Upper lobe of left lung (tissue), 6 donors: Measurements from ENCODE around the gene GP1BA. TPM values are rescaled to one million over a fixed set of nuclear protein-coding genes. Genes with fewer than 3 reads are reported as not detected.

Experiments
- ATAC-seq, 2 donors: fragments of 200-7000 bp; cut with Tn5 transposase; one replicate each; pipeline ENCODE4 v1.9.1; 2022; ENCODE audit warnings: mild to moderate bottlenecking in 2 of 2, moderate library complexity in 2 of 2; ENCODE audit not compliant: low FRiP score in 2 of 2
- DNase-seq, 2 donors: peaks; one replicate each; pipeline ENCODE4 v3.0.0-alpha.2; 2019 to 2020
- H3K27ac ChIP-seq, 4 donors: fragments of 200-600 bp; sonication (generic); one replicate each; pipeline ENCODE4 v1.5.1; 2016 to 2019
- H3K27me3 ChIP-seq, 4 donors: fragments of 200-600 bp; sonication (generic); one replicate each; pipeline ENCODE4 v1.5.1; 2017 to 2019
- H3K36me3 ChIP-seq, 4 donors: fragments of 200-600 bp; sonication (generic); one replicate each; pipeline ENCODE4 v1.5.1; 2016 to 2019
- H3K4me1 ChIP-seq, 4 donors: fragments of 200-600 bp; sonication (generic); one replicate each; pipeline ENCODE4 v1.5.1; 2018 to 2019
- H3K4me3 ChIP-seq, 4 donors: fragments of 200-600 bp; sonication (generic); one replicate each; pipeline ENCODE4 v1.5.1; 2017 to 2019; ENCODE audit warnings: mild to moderate bottlenecking in 2 of 4, moderate library complexity in 1 of 4
- H3K9me3 ChIP-seq, 4 donors: fragments of 200-600 bp; sonication (generic); one replicate each; pipeline ENCODE4 v1.5.1; 2018 to 2019
- EP300 ChIP-seq, 4 donors: sonication (generic); formaldehyde crosslinking; IDR thresholded peaks; one replicate each; pipeline ENCODE4 v1.5.1; 2017; ENCODE audit warnings: antibody characterized with exemption in 4 of 4, control low read depth in 2 of 4
- POLR2A ChIP-seq, 4 donors: fragments of 450-650 bp; IDR thresholded peaks; one replicate each; pipeline ENCODE4 v1.5.1; 2016 to 2017; ENCODE audit warnings: antibody characterized with exemption in 4 of 4, mild to moderate bottlenecking in 2 of 4
- POLR2AphosphoS5 ChIP-seq, 2 donors: sonication (generic); formaldehyde crosslinking; IDR thresholded peaks; one replicate each; pipeline ENCODE4 v1.5.1; 2017; ENCODE audit warnings: antibody characterized with exemption in 2 of 2
- WGBS, 2 donors: methylation state at CpG; one replicate each; pipeline ENCODE4 v1.1.5; 2017 to 2018; 5-methylcytosine and 5-hydroxymethylcytosine counted together
- total RNA-seq, 6 donors: library from RNA; depleted of rRNA in 4 of 6; stranded (reverse); fragments of >200 nt in 4 of 6; gene quantifications; one replicate each; pipeline versions ENCODE4 v1.1.0 to v1.2.1, GENCODE V29; 2016 to 2021
- TF ChIP-seq, protein P1 (sequence below), 6 experiments: fragments of 450-650 bp in 4 of 6; fragments of 200-600 bp in 2 of 6; sonication (generic) in 2 of 6; IDR thresholded peaks; one replicate each; pipeline ENCODE4 v1.5.1; 2016 to 2019; ENCODE audit warnings: antibody characterized with exemption in 6 of 6
- donor health status: DM: no; HTN: no; CAD: no; lungs with moderate emphysema.
- donor health status: DM: no; HTN: yes; CAD: no; lungs with severe emphysema.

Gene GP1BA
- total RNA-seq, 6 donors from 2014 or later: 0.23 to 1.4 (median 0.59) TPM; not detected in 1

DNA sequence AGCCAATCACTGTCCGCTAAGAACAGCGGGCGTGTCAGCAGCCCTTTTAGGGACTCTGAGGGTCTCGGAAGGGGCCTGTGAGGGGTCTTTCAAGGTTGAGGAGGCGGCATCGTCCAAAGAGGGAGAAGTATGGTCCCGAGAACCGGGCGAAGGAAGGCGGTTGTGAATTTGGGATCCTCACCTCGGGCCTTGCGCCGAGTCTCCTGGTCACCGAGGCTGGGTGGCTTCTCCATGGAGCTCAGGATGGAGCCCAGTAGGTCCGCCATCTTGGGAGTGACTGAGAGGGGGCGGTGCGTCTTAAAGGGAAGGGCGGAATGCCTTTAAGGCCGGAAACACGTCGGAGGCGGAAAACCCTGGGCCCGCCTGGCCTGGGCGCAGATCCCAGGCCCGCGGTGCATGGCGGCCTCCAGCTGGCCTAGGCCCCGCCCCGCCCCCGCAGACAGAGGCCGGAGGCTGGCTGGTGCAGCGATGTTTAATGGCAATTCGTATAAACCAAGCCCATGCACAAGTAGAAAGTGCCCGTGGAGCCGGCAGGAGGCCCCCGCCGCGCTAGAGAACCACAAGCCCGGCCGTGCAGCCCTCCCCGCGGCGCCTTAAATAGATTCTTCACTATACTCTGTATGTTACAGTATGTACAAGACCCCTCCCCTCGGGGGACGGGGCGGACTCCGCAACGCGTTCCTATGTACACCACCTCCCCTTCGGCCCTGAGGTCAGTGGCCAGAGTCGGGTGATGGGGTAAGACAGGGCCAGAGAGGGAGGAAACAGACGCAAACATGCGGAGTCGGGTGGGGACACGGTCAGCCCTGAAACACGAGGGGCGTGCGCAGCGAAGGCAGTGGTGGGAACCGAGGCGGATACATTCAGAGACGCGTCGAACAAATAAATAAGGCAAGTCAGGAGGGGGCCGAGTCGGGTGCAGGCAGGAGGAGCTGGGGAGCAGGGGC lies 35.7 kb downstream of the GP1BA start, which contains the start of gene SPAG7:
Gene SPAG7 (minus strand): TSS at position 279 of the 947 bp plus-strand sequence. CDS start 13 bp downstream, at position 266.
- ATAC-seq: peak; percentile 91 to 95

DNA sequence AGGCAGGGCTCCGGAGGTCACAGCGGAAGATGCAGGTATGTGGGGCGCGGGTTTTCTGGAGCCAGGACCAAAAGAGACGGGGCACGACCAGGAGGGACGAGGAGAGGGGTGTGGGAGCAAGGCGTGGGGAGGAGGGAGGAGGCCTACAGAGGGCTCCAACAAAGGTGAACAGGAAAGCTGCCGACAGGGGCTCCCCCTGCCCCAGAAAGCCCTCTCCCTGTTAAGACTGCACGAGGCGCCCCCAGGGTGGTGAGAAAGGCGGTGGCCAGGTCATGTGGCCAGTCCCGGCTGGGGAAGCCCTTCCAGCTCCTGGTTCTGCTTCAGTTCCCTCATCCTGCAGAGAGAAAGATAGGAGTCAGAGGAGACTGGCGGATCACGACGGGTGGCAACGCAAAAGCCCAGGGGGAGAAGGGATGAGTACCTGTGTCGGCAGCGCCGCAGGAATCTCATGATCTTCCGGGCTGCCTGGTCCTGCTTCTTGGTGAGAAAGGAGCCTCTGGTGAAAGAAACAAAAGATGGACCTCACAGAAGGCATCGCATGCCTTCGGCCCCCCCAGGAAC lies 36.5 kb downstream of the GP1BA start:
- Histone ChIP-seq H3K36me3 (peaks cover 9 to 49% (median 34%) of the 10 kb centered on the region in 4 donors), H3K4me1 (peaks cover 26 to 38% (median 33%) of the 10 kb centered on the region in 4 donors), H3K4me3 (peak overlapping the region; percentile 43 to 85 (median 74)), H3K27ac (peak overlapping the region; percentile 90 to 95 (median 94)), H3K27me3 (no peaks in the 10 kb centered on the region), H3K9me3 (no peaks in the 10 kb centered on the region)
- 45 to 48% methylated on average over 23 of the region's 23 CpGs for WGBS, 2 donors
- TF ChIP-seq, protein P1, sequence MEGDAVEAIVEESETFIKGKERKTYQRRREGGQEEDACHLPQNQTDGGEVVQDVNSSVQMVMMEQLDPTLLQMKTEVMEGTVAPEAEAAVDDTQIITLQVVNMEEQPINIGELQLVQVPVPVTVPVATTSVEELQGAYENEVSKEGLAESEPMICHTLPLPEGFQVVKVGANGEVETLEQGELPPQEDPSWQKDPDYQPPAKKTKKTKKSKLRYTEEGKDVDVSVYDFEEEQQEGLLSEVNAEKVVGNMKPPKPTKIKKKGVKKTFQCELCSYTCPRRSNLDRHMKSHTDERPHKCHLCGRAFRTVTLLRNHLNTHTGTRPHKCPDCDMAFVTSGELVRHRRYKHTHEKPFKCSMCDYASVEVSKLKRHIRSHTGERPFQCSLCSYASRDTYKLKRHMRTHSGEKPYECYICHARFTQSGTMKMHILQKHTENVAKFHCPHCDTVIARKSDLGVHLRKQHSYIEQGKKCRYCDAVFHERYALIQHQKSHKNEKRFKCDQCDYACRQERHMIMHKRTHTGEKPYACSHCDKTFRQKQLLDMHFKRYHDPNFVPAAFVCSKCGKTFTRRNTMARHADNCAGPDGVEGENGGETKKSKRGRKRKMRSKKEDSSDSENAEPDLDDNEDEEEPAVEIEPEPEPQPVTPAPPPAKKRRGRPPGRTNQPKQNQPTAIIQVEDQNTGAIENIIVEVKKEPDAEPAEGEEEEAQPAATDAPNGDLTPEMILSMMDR (IDR thresholded peaks at IDR 0.05): no peak
- no peak for TF ChIP-seq POLR2A (IDR thresholded peaks at IDR 0.05)
- TF ChIP-seq POLR2AphosphoS5 (IDR thresholded peaks at IDR 0.05): no peak
- no peak for TF ChIP-seq EP300 (IDR thresholded peaks at IDR 0.05)
- DNase-seq (no peak), ATAC-seq (no peak)

More for the DNA sequence above, 35.7 kb downstream of the GP1BA start, which contains the start of gene SPAG7:
- H3K27me3 ChIP-seq: no peaks in the 10 kb centered on the region
- H3K27ac ChIP-seq: peak within 1 kb of the TSS; percentile 90 to 95 (median 94)
- TF ChIP-seq EP300 (IDR thresholded peaks at IDR 0.05) (no peak), POLR2AphosphoS5 (IDR thresholded peaks at IDR 0.05) (peak; percentile 89 to 93), POLR2A (IDR thresholded peaks at IDR 0.05) (peak in 2 of 4 donors; percentile 56 to 88)
- TF ChIP-seq, protein P1 (IDR thresholded peaks at IDR 0.05): peak in 3 of 6 experiments; percentile 10 to 15 (median 12)
- WGBS, 2 donors: 0 to 1% methylated on average over 33 to 62 of the region's 66 CpGs
- H3K4me3 ChIP-seq: peak within 1 kb of the TSS; percentile 60 to 85 (median 74)
- H3K4me1 ChIP-seq: peaks cover 26 to 34% (median 29%) of the 10 kb centered on the region in 4 donors
- no peaks in the 10 kb centered on the region for H3K9me3 ChIP-seq
- H3K36me3 ChIP-seq: peaks cover 9 to 42% (median 27%) of the 10 kb centered on the region in 4 donors
- DNase-seq: peak; percentile 96 to 97

DNA sequence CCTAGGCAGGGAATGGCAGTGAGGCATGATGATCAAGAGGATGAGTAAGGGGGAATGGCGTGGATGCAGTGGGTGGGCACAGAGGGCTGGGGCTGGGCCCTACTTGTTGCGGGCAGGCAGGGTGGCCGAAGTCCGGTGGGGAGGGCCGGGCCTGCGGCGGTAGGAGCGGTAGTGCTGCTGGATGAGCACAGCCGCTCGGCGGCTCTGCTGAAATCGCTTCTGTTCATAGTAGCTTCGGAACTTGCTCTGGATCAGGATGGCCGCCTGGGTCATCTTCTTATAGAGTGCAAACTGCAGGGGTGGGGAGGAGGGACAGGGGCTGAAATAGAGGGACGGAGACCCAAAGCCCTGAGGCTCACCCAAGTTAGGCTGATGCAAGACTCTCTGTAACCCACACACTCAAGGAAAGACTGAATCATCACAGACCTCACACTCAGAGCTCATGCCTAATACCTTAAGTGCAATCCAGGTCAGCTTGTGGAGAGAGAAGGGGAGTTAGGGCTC lies 37.0 kb downstream of the GP1BA start:
- peak overlapping the region in 3 of 4 donors; percentile 66 to 85 (median 82) for H3K4me3 ChIP-seq

DNA sequence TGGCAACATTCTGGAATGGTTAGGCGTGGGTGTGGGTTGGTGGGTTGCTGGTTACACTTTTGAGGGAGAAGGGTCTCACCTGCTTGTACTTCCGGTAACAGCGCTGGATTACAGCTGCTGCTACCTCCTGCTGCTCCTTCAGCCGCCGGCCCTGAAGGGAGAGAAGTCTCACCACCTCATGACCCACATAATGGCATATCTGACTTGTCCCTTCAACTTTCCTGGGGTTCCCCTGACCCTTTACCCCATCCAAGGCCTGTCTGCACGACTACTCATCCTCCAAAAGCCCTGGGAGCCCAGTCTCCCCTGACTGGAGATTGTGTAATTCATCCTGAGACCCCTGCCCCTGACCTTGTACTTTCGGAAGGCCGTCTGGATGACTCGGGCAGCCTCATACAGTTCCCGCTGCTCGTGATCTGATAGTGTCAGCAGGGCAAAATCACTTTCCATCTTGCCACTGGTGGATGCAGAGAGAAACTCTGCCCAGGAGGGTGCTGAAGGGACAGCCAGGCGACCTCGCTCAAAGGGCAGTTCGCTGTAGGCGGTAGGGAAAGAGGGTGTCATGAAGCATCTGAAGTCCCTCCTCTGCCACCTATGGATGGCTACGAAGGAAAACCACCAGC lies 37.6 kb downstream of the GP1BA start:
- Histone ChIP-seq H3K27me3 (no peaks in the 10 kb centered on the region), H3K9me3 (no peaks in the 10 kb centered on the region), H3K4me1 (peaks cover 26 to 45% (median 36%) of the 10 kb centered on the region in 4 donors), H3K4me3 (no peak overlapping the region), H3K27ac (peak overlapping the region; percentile 57 to 95 (median 92)), H3K36me3 (peaks cover 9 to 59% (median 41%) of the 10 kb centered on the region in 4 donors)
- TF ChIP-seq EP300 (IDR thresholded peaks at IDR 0.05): no peak
- no peak for TF ChIP-seq POLR2AphosphoS5 (IDR thresholded peaks at IDR 0.05)
- TF ChIP-seq POLR2A (IDR thresholded peaks at IDR 0.05): no peak
- TF ChIP-seq, protein P1 (IDR thresholded peaks at IDR 0.05): no peak
- ATAC-seq: no peak
- no peak for DNase-seq
- WGBS, 2 donors: 85 to 86% methylated on average over 14 to 16 of the region's 16 CpGs

More for the DNA sequence above, 37.0 kb downstream of the GP1BA start:
- TF ChIP-seq POLR2A (IDR thresholded peaks at IDR 0.05) (no peak), POLR2AphosphoS5 (IDR thresholded peaks at IDR 0.05) (no peak), EP300 (IDR thresholded peaks at IDR 0.05) (no peak)
- TF ChIP-seq, protein P1 (IDR thresholded peaks at IDR 0.05): no peak
- DNase-seq: peak in 1 of 2 donors; percentile 83
- Histone ChIP-seq H3K4me1 (peaks cover 26 to 42% (median 35%) of the 10 kb centered on the region in 4 donors), H3K9me3 (no peaks in the 10 kb centered on the region), H3K27ac (peak overlapping the region; percentile 90 to 95 (median 94)), H3K36me3 (peaks cover 9 to 54% (median 38%) of the 10 kb centered on the region in 4 donors), H3K27me3 (no peaks in the 10 kb centered on the region)
- ATAC-seq: no peak
- WGBS, 2 donors: 77 to 78% methylated on average over 12 to 15 of the region's 15 CpGs
